Pancreas (tissue), 10 donors: Measurements from ENCODE around the gene HABP2. TPM values are rescaled to one million over a fixed set of nuclear protein-coding genes. Genes with fewer than 3 reads are reported as not detected.

Experiments
- ATAC-seq, 4 donors: fragments of 200-7000 bp; cut with Tn5 transposase; one replicate each; pipeline versions ENCODE4 v1.8.0 to v1.9.1; 2020; ENCODE audit warnings: mild to moderate bottlenecking in 4 of 4, moderate library complexity in 4 of 4
- DNase-seq, 6 donors: peaks; one replicate each; pipeline ENCODE4 v3.0.0-alpha.2; 2020
- FAIRE-seq: peaks from 2 replicates; lab custom pipeline; 2012; peaks lifted over from hg19 to GRCh38; lab: Jason Lieb, UNC
- H3K27ac ChIP-seq, 4 donors: fragments of 200-600 bp; sonication (generic); 1 replicate in 3 of 4; 2 replicates in 1 of 4; pipeline versions ENCODE4 v1.5.0 to v1.8.0; 2020
- H3K27me3 ChIP-seq, 4 donors: fragments of 200-600 bp; one replicate each; pipeline ENCODE4 v1.8.0; 2021
- H3K36me3 ChIP-seq, 3 donors: fragments of 200-600 bp; sonication (generic) in 1 of 3; one replicate each; pipeline versions ENCODE4 v1.5.0 to v1.8.0; 2020 to 2021
- H3K4me1 ChIP-seq, 3 donors: fragments of 200-600 bp; one replicate each; pipeline ENCODE4 v1.8.0; 2021
- H3K4me3 ChIP-seq, 4 donors: fragments of 200-600 bp; sonication (generic) in 2 of 4; one replicate each; pipeline versions ENCODE4 v1.5.0 to v1.8.0; 2020 to 2021
- H3K9me3 ChIP-seq, 4 donors: fragments of 200-600 bp; one replicate each; pipeline ENCODE4 v1.8.0; 2021
- CTCF ChIP-seq, 4 donors: fragments of 200-600 bp; sonication (generic) in 3 of 4; IDR thresholded peaks; one replicate each; pipeline versions ENCODE4 v1.5.0 to v1.8.0; 2021; ENCODE audit warnings: antibody characterized with exemption in 4 of 4
- WGBS, 2 donors: extraction: QIAGEN DNeasy Blood & Tissue Kit; methylation state at CpG; one replicate each; pipeline ENCODE4 v1.1.7; 2013; 5-methylcytosine and 5-hydroxymethylcytosine counted together
- intact Hi-C, 3 donors: fragments of 100-400 bp; cut with DNase I; formaldehyde crosslinking; loops; one replicate each; pipeline versions ENCODE4 v1.11.1 to v1.14.2; 2022
- polyA plus RNA-seq, 2 donors: library from polyadenylated mRNA; stranded (reverse); fragments of 200-250 nt; gene quantifications; one replicate each; pipeline ENCODE4 v1.2.3, GENCODE V29; 2013
- total RNA-seq, 6 donors: library from RNA; stranded (reverse); fragmentation: NEBNext Ultra II Directional in 4 of 6; extraction: Animal tissue kit (Norgen Biotek cat#: 25700) in 4 of 6; gene quantifications; one replicate each; pipeline versions ENCODE4 v1.2.1 to v1.2.4, GENCODE V29; 2021 to 2023
- donor health status: healthy with polysubstance abuse.
- donor health status: DM: no; HTN: no; CAD: no; lungs with moderate emphysema.
- donor health status: DM: no; HTN: no; CAD: no.
- donor health status: control.
- donor health status: control.
- donor health status: Bipolar disorder and iron deficiency.
- donor health status: DM: yes; HTN: yes; CAD: no.
- donor health status: DM: no; HTN: no; CAD: no.
- donor health status: DM: no; HTN: no; CAD: no.
- donor health status: DM: yes; HTN: yes; CAD: no.

The HABP2 gene
- total and polyA plus RNA-seq, 8 donors, result 8.8 to 51.7 (median 14.0) TPM

DNA sequence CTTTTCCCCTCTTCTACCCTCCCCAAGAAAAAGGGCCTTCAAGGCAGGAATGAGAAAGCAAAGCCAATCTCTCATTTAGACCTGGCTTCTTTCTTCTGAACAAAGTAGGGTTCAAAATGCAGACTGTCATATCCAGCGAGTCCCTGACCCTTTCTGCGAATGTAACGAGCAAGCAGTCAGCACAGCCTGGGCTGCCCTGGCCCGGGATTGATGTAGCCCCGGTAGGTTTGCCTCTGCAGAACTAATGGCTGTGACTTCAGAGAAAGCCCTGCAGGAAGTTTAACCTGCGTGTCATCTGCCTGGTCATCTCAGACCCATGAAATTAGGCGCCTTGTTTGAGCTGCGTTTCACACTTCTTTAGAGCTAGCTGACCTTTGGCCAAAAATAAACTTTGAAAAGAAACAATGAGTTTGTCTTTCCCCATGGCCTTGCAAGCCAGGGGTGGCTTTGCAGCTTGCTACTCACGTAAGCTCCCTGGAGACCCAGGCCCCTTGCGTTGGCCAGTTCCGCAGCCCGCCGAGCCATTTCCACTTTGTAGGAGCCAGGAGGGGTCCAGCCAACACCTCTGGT is 36.4 kb downstream of the HABP2 start:
- H3K4me3 ChIP-seq, result no peak overlapping the region
- H3K27ac ChIP-seq, result no peak overlapping the region
- H3K4me1 ChIP-seq, result no peaks in the 10 kb centered on the region
- ATAC-seq (no peak), FAIRE-seq (no peak), DNase-seq (no peak)
- H3K9me3 ChIP-seq, result no peaks in the 10 kb centered on the region
- no peaks in the 10 kb centered on the region for H3K27me3 ChIP-seq
- WGBS, 2 donors, result 83 to 84% methylated on average over 13 of the region's 13 CpGs
- no peak for TF ChIP-seq CTCF (IDR thresholded peaks at IDR 0.05)
- intact Hi-C loops, result no loop called here
- no peaks in the 10 kb centered on the region for H3K36me3 ChIP-seq

- intact Hi-C loops, result no loop called here
Observed at GRCh38 chr10:113590581-113590980, 37.7 kb downstream of the HABP2 start.

DNA sequence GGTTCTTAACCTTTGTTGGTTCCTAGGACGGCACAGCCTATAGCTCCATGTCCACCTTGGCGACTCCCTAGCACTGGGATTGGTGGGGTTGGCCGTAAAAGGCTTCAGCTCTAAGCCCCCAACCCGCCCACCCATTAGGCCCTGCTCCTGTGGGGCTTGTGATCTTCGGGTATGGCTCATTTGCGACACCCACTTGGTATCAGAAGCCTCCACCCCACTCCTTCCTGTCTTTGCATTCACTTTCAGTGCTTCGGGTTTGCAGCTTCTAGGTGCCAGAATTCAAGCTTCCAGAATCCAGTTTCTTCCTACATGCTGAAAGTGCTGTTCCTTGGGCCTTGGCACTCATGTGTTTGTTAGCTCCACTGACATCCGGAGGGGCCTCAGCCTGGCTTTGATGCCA is 39.5 kb downstream of the HABP2 start:
- DNase-seq (no peak), FAIRE-seq (no peak), ATAC-seq (no peak)
- no peak for TF ChIP-seq CTCF (IDR thresholded peaks at IDR 0.05)
- Histone ChIP-seq H3K36me3 (no peaks in the 10 kb centered on the region), H3K27me3 (no peaks in the 10 kb centered on the region), H3K9me3 (no peaks in the 10 kb centered on the region), H3K4me3 (no peak overlapping the region), H3K27ac (no peak overlapping the region), H3K4me1 (no peaks in the 10 kb centered on the region)
- intact Hi-C loops, result no loop called here
- WGBS, 2 donors, result 86 to 88% methylated on average over 8 of the region's 8 CpGs

More at GRCh38 chr10:113590581-113590980, 37.7 kb downstream of the HABP2 start:
- Histone ChIP-seq H3K9me3 (no peaks in the 10 kb centered on the region), H3K4me1 (no peaks in the 10 kb centered on the region), H3K27me3 (no peaks in the 10 kb centered on the region), H3K36me3 (no peaks in the 10 kb centered on the region), H3K4me3 (no peak overlapping the region), H3K27ac (no peak overlapping the region)
- TF ChIP-seq CTCF (IDR thresholded peaks at IDR 0.05), result no peak
- FAIRE-seq (no peak), ATAC-seq (no peak), DNase-seq (no peak)
- 86 to 91% methylated on average over 12 of the region's 12 CpGs for WGBS, 2 donors

DNA sequence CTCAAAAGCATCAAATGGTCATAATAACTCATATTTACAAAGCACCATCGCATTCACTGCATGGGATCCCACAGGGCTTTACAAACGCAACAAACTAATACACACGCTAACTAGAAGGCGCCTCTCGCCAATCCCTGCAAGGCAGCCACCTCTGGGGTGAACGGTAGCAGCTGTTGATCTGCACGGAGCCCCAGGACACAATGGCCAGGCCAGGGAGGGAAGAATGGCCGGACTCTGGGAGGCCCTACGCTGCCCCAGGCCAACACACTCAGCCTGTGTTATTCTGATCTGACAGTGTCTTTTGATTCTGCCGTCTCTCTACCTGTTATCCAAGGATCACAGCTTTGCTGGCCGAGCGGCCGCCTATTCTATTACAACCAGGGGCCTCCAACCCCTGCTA is 41.8 kb downstream of the HABP2 start:
- Histone ChIP-seq H3K4me1 (no peaks in the 10 kb centered on the region), H3K4me3 (no peak overlapping the region), H3K27ac (no peak overlapping the region), H3K9me3 (no peaks in the 10 kb centered on the region), H3K27me3 (no peaks in the 10 kb centered on the region), H3K36me3 (no peaks in the 10 kb centered on the region)
- FAIRE-seq (no peak), ATAC-seq (no peak), DNase-seq (no peak)
- TF ChIP-seq CTCF (IDR thresholded peaks at IDR 0.05), result no peak
- intact Hi-C loops, result no loop called here
- 83 to 91% methylated on average over 13 of the region's 13 CpGs for WGBS, 2 donors

DNA sequence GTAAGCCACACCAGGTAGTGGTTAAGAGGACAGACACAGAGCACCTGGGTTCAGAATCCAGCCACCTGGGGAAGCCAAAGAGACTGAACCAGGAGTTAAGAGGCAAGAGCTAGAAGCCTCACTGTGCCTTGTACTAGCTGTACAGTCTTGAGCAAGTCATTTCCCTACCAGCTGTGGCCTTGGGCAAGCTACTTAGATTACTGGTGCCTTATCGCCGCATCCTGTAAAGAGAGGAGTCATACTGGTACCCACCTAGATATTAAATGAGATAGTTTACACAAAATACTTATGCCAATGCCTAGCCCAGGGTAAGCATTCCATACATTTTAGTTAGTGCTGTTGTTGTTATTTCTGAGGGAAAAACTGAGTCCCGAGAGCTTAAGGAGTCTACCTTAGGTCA is 47.7 kb downstream of the HABP2 start:
- no peaks in the 10 kb centered on the region for H3K4me1 ChIP-seq
- no peak for TF ChIP-seq CTCF (IDR thresholded peaks at IDR 0.05)
- H3K27me3 ChIP-seq, result no peaks in the 10 kb centered on the region
- no peak for ATAC-seq
- no peaks in the 10 kb centered on the region for H3K9me3 ChIP-seq
- no peak overlapping the region for H3K27ac ChIP-seq
- DNase-seq, result no peak
- FAIRE-seq, result no peak
- intact Hi-C loops, result no loop called here
- no peak overlapping the region for H3K4me3 ChIP-seq
- 85 to 94% methylated on average over 3 of the region's 3 CpGs for WGBS, 2 donors
- no peaks in the 10 kb centered on the region for H3K36me3 ChIP-seq
